ENCODE measurements around the gene USP2.

DNA sequence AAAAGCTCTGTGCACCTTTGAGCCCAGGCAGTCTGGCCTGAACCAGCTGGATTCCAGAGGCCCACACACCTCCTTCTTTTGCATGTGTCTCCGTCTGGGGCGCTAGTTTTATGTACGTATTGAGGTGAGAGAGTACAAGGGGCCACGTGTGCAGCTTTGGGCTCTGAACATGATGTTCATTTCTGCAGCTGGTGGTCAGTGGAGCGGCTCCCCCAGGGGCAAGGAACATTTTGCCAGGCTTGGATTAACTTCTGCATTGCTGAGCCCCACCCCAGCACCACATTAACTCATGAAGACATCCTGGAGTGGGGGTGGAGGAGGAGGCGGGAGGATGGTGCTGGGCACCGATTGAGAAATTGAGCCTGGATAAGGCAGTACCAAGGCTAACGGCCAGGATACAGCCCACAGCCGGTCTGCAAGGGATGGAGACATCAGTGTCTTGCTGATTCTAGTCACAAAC is 13.8 kb downstream of the USP2 start:
- TF ChIP-seq, protein P1, sequence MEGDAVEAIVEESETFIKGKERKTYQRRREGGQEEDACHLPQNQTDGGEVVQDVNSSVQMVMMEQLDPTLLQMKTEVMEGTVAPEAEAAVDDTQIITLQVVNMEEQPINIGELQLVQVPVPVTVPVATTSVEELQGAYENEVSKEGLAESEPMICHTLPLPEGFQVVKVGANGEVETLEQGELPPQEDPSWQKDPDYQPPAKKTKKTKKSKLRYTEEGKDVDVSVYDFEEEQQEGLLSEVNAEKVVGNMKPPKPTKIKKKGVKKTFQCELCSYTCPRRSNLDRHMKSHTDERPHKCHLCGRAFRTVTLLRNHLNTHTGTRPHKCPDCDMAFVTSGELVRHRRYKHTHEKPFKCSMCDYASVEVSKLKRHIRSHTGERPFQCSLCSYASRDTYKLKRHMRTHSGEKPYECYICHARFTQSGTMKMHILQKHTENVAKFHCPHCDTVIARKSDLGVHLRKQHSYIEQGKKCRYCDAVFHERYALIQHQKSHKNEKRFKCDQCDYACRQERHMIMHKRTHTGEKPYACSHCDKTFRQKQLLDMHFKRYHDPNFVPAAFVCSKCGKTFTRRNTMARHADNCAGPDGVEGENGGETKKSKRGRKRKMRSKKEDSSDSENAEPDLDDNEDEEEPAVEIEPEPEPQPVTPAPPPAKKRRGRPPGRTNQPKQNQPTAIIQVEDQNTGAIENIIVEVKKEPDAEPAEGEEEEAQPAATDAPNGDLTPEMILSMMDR (IDR thresholded peaks at IDR 0.05), result no peak
- TF ChIP-seq, protein P2, sequence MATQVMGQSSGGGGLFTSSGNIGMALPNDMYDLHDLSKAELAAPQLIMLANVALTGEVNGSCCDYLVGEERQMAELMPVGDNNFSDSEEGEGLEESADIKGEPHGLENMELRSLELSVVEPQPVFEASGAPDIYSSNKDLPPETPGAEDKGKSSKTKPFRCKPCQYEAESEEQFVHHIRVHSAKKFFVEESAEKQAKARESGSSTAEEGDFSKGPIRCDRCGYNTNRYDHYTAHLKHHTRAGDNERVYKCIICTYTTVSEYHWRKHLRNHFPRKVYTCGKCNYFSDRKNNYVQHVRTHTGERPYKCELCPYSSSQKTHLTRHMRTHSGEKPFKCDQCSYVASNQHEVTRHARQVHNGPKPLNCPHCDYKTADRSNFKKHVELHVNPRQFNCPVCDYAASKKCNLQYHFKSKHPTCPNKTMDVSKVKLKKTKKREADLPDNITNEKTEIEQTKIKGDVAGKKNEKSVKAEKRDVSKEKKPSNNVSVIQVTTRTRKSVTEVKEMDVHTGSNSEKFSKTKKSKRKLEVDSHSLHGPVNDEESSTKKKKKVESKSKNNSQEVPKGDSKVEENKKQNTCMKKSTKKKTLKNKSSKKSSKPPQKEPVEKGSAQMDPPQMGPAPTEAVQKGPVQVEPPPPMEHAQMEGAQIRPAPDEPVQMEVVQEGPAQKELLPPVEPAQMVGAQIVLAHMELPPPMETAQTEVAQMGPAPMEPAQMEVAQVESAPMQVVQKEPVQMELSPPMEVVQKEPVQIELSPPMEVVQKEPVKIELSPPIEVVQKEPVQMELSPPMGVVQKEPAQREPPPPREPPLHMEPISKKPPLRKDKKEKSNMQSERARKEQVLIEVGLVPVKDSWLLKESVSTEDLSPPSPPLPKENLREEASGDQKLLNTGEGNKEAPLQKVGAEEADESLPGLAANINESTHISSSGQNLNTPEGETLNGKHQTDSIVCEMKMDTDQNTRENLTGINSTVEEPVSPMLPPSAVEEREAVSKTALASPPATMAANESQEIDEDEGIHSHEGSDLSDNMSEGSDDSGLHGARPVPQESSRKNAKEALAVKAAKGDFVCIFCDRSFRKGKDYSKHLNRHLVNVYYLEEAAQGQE (IDR thresholded peaks at IDR 0.05; ENCODE audit: insufficient read depth in 1 of 2, low read depth in 2 of 2, low read length in 1 of 2), result no peak

Data from Panc1 (cell line).